HG03342 (cell line): ENCODE data around the gene PPP2R5D.
"Not testable (repeated sequence)": the region's sequence is repeated elsewhere in the genome, so short reads cannot be mapped to it uniquely, and the experiment has no call there.

ENCODE experiments used
- ATAC-seq: cut with Tn5 transposase; IDR thresholded peaks from one replicate; pipeline ENCODE4 v1.9.1; 2021; ENCODE audit warnings: mild to moderate bottlenecking, moderate library complexity; ENCODE audit not compliant: unreplicated experiment

PPP2R5D gene

DNA sequence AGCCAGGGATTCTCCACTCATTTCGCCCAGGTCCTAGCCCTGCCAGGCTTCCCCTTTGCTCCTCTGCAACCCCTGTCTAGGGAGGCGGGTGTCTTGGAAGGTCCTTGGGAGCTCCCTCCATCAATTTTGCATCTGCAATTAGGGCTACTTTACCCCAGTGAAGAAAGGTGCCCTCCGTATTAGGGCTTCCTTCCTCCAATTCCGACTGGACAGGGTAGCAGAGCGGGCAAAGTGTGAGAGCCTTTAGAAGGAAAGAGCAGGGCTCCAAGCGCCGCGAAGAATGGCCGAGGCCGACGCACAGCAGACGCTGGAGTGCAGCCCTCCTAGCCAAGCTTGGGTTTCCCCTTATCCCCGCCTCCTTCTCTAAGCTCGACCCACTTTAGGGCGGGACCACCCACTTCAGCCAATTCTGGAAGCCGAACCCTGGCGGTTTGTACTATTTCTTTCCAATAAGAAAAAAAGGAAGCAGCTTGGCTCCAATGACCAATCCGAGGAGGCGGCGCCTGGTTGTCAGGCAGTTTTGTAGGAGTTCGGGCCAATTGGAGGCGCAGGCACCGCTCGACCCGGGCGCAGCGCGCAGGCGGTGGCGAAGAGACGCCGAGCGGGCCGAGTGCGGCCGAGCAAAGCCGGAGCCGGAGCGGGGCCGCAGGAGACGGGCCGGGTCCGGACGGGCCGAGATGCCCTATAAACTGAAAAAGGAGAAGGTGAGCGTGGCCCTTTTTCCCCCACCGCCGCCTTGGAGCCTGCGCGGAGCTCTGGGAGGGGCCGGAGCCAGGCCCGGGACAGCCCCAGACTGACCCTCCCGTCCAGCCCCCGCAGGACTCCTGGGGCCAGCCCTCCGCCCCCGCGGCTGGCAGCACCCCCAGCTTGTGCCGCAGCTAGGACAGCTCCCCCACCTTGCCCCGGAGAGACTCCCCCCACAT, at the start of gene PPP2R5D:
TSS of gene PPP2R5D (plus strand) at position 570 of the 923 bp plus-strand sequence. CDS start at position 678, 108 bp downstream.
- ATAC-seq, result peak; percentile 95

DNA sequence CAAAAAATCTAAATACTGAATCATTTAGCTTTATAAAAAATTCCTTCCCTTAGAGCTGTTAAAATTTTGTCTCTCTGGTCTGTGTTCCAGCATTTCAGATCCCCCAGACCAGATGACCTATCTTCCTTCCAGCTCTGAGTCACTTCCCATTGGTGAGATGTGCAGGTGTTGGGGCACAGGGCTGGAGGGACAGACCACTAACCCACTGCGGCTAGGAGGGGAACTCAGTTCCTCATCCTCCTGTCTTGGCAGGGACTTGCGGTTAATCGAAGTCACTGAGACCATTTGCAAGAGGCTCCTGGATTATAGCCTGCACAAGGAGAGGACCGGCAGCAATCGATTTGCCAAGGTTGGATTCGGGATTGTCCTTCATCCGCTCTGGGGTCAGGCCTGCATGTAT, 49.0 kb upstream of the PPP2R5D start:
- no peak for ATAC-seq

DNA sequence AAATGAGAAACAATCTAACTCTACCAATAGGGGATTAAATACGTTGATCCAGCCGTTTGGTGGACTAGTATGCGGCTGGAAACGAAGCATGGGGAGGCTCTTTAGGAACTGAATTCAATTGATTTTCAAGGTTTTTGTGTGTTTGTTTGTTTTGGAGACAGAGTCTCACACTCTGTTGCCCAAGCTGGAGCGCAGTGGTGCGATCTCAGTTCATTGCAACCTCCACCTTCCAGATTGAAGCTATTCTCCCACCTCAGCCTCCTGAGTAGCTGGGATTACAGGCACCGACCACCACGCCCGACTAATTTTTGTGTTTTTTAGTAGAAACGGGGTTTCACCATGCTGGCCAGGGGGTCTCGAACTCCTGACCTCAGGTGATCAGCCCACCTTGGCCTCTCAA, 48.0 kb upstream of the PPP2R5D start:
- no peak for ATAC-seq

DNA sequence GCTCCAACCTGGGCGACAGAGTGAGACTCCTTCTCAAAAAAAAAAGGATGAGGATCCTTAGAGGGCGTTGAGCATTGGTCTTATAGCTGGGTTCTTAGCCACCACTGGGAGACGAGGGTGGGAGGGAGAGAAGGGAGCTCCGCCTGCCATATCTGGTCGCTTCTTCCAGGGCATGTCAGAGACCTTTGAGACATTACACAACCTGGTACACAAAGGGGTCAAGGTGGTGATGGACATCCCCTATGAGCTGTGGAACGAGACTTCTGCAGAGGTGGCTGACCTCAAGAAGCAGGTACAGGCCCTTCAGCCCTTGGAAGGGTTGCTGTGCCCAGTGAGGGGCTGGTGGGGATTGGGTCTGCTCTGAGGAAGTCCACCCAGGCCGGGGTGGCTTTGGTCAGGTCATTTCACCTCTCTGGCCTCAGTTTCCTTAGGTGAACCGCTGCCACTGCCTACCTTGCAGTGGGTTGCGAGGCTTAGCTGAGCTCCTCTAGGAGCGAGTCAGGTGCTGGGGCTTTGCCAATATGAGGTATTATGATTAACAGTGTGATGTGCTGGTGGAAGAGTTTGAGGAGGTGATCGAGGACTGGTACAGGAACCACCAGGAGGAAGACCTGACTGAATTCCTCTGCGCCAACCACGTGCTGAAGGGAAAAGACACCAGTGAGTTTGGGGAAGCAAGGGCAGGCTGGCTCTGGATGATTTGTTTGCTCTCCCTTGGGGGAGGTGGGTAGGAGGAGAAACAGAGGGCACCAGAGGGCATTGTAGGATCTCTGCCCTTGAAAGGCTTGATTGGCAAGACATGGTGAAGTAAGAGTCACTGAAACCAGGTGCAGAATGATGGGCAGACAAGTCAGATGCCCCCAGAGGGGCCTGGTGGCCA, 46.6 kb upstream of the PPP2R5D start:
- no peak for ATAC-seq

DNA sequence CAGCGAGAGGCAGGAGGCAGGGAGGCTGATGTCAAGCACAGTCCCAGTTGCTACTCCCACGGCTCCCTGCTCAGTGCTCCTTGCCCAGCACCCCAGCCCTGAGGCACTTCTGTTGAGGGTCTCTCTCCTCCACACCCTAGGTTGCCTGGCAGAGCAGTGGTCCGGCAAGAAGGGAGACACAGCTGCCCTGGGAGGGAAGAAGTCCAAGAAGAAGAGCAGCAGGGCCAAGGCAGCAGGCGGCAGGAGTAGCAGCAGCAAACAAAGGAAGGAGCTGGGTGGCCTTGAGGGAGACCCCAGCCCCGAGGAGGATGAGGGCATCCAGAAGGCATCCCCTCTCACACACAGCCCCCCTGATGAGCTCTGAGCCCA, 46.0 kb upstream of the PPP2R5D start:
- no peak for ATAC-seq

DNA sequence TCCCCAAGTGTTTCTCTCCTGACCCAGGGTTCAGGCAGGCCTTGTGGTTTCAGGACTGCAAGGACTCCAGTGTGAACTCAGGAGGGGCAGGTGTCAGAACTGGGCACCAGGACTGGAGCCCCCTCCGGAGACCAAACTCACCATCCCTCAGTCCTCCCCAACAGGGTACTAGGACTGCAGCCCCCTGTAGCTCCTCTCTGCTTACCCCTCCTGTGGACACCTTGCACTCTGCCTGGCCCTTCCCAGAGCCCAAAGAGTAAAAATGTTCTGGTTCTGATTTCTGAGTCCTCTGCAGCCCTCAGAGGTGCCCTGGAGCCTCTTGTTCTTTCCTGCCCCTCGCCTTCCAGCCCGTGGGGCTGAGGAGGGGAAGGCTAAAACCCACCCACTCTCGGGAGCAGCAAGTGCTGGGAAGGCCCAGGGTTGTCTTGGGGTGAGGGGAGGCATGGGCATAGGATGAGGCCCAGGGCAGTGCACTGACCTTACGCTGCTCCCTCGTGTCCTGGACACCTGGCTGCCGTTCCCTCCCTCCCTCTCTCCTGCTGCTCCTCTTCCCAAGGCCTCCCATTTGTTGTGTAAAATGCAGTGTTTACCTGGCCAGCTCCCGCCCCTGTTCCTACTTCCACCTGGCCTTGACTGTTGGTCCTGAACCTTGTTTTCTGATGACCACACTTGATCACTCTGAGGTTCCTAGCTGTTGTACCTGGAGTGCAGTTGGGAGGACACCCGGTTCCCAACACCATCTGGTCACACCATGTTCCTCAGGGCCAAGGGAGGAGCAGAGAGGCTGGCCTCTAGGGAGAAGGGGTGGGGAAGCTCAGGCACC, 45.2 kb upstream of the PPP2R5D start:
- ATAC-seq, result no peak

DNA sequence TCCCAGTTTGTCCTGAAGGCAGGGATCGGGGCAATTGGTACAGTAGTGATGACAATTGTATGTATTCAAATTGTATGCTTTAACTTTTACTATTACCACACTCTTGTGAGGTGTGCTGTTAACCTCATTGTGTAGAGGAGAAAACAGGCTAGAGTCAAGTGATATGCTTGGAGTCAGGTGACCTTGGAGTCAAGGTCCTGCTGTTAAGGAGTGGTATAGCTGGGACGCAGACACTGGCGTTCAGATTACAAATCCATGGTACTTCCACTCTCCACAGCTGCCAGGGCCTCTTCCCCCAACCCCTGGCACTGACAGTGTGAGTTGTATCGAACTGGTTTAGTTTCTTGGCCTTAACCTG, 44.6 kb upstream of the PPP2R5D start:
- no peak for ATAC-seq

DNA sequence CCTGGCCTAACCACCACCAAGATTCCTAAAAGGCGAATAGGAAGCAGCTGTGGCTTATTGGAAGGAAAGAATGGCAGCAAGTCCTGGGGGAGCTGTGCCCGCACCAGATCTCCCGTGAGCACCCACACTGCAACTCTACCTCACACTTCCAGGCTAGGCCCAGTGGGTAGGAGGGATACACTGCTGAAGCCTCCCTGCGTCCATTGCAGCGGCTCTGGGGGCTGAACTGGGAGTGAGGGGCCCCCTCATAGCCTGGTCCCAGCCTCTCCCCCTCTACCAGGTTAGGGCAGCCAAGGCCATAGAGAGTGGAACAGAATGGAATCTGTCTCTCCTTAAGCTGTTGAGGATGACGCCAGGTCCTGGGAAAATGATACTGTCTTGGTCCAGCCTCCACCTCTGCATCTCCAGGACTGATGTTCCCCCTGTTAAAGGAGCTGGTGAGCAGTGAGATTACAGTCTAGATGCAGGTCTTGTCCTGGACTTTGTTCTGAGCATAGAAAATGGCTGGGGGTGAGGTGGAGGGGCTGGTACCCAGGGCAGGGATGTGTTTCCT, 43.8 kb upstream of the PPP2R5D start:
- no peak for ATAC-seq

DNA sequence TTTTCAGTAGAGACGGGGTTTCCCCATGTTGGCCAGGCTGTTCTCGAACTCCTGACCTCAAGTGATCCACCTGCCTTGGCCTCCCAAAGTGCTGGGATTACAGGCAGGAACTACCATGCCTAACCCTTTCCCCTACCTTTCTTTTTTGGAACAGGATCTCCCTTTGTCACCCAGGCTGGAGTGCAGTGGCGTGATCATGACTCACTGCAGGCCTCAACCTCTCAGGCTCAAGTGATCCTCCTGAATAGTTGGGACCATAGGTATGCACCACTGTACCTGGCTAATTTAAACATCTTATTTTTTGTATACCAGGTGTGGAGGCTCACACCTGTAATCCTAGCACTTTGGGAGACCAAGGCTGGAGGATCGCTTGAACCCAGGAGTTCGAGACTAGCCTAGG, 43.0 kb upstream of the PPP2R5D start:
- not testable (repeated sequence) for ATAC-seq

DNA sequence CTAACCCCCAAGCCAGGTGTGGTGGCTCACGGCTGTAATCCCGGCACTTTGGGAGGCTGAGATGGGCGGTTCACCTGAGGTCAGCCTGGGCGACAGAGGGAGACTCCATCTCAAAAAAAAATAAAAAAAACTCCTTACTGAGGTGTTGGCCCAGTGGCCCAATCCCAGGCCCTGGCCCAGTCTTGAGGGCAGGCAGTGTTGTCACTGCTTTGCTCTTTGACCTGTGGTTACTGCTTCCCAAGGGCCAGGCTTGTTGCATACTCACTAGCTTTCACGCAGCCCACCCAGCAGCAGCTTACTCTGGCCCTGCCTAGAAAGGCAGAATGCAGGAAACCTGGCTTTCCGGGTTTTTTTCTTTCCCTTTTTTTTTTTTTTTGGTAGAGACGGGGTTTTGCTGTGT, 41.9 kb upstream of the PPP2R5D start:
- no peak for ATAC-seq

DNA sequence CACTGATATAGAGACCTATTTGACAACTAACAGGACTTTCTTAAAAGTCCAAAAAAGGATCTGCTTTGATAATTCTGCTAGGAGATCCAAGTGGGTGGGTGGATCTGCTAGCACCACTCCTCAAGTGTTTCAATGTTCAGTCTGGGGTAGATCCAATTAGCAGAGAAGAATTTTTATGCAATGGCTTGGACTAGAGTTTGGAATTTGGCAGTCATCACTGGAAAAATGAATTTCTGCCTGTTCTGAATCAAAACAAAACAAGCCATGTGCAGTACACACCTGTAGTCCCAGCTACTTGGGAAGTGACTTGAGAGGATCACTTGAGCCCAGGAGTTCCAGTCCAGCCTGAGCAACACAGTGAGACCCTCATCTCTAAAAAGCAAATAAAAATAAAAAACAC, 36.4 kb upstream of the PPP2R5D start:
- no peak for ATAC-seq

DNA sequence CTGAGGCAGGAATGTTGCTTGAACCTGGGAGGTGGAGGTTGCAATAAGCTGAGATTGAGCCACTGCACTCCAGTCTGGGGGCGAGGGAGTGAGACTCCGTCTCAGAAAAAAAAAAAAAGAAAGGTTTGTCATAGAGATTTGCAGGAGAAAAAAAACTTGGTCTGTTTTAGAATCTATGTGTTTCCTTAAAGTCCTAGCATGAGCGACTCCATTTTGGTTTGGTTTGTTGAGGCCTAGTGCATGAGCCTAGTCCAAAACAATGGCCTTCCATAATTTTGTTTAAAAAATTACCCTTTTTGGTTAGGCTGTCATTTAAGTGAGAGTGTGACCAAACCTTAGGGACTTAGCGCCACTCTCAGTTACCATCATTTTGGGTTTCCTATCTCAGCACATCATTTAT, 32.0 kb upstream of the PPP2R5D start:
- no peak for ATAC-seq

DNA sequence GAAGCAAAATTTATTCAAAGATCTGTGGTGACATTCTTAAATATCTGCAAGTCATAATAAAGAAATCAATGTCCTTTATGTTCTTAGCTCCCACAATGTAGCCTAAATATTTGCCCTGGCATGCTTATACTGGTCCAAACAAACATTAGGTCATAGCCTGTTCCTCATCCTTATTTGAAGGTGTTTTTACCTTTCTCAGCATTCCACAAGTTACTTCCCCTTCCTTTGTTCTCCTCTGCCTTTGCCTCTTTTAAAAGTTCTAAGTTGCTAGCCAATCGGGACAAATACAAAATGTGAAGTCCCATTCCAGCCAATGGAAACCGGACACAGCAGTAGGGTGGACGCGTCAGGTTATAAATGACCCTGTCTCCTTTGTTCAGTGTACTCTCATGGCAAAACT, 30.0 kb upstream of the PPP2R5D start:
- ATAC-seq, result not testable (repeated sequence)

DNA sequence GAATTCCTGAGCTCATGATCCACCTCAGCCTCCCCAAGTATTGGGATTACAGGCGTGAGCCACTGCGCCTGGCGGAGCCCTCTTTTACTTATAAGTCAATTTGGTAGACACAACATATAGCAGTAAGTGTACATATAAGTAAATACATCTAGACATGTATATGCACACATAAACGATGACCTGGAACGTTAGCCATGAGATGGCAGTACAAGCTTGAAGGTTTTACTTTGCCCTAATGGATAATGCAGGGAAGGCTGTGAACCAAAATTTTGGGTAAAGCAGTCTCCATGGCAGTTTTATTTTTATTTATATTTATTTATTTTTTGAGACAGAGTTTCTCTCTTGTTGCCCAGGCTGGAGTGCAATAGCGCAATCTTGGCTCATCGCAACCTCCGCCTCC, 26.2 kb upstream of the PPP2R5D start:
- no peak for ATAC-seq

DNA sequence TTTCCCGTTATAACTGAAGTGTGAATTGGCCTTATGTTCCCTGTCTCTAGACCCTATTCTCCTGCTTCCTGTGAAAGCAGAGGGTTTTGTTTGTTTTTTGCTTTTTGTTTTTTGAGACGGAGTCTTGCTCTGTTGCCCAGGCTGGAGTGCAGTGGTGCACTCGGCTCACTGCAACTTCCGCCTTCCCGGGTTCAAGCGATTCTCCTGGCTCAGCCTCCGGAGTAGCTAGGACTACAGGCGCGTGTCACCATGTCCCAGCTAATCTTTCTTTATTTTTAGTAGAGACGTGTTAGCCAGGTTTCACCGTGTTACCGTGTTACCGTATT, 24.5 kb upstream of the PPP2R5D start:
- ATAC-seq, result no peak

DNA sequence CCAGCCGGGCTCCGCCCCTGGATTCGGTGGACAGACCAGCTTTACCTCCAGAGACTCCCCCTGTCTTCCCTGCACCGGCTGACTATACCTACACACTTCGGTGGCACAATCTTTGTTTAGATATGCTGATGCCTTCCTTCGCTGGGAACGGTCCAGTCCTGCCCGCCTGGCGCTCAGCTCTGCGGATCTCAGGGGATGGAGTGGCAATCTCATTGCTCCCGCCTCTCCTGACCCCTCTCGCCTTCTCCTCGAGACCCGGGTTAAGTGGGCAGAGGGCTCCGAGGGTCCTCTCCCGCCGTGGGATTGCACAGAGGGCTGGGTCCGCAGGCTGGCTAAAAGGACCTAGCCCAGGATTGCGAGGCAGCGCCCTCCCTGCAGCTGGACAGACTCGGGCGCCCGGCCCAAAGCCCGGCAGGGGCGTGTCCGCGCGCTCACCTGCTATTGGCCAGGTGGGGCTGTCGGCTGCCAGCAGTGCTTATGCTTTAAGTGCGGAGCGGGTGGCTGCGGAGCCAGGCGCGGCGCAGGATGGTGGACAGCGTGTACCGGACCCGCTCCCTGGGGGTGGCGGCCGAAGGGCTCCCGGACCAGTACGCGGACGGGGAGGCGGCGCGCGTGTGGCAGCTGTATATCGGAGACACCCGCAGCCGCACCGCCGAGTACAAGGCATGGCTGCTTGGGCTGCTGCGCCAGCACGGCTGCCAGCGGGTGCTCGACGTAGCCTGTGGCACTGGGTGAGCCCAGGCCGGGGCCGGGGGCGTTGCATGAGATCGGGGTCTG, 23.9 kb upstream of the PPP2R5D start, which contains the start of gene GNMT:
TSS of gene GNMT (plus strand) at position 512 of the 777 bp plus-strand sequence. CDS start at position 526, 14 bp downstream.
- no peak for ATAC-seq

DNA sequence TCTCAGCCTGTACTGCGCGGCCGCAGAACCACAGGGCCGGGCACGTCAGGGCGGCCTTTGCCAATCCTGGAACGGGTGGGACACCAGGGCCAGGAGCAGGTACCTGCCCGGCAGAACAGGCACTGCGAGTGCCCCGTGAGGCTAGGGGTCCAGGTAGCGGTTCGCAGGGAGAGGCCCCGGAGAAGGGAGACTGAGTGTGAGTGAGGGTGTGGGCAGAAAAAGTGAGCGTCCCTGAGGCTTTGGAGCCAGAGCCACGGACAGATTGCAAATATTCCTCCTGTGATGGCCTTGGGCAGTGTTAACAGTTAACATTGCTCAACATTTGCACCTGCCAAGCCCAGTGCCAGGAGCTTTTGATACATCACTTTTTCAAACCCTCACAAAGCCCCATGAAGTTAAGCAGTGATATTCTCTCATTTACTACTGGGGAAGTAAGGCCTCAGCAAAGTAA, 23.3 kb upstream of the PPP2R5D start:
- no peak for ATAC-seq

DNA sequence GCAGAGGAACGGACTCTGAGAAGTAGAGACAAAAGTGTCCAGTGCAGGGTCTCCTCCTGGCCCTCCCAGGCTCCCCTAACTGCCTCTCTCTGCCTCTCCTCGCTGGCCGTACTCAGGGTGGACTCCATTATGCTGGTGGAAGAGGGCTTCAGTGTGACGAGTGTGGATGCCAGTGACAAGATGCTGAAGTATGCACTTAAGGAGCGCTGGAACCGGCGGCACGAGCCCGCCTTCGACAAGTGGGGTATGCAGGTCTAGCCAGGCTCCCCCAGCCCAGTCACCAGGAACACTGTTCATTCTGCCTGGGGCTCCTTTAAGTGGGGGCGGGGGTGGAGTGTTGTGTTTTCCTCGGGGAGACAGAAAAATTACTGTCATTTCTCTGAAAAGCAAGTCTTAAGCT, 22.3 kb upstream of the PPP2R5D start:
- no peak for ATAC-seq

DNA sequence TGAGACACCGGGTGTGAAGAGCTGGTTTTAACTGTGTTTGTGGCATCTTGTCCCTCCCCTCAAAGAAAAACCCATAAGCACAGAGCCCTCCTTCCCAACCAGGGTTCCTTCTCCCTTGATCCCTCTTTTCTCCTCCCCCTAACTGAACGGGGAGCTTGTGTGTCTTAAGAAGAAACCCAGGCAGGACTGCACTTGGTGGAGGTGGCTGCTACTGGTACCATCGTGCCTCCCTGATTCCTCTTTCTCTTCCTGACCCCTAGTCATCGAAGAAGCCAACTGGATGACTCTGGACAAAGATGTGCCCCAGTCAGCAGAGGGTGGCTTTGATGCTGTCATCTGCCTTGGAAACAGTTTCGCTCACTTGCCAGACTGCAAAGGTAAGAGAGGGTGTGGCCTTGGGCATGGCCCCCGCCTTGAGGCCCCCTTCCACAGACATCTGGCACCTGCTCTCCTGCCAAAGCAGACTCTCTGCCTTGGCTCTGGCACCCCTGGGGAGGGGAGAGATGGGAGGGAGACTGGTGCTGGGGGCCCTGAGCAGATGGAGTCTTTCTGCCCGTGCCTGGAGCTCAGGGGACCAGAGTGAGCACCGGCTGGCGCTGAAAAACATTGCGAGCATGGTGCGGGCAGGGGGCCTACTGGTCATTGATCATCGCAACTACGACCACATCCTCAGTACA, 21.7 kb upstream of the PPP2R5D start:
- no peak for ATAC-seq
